ENCODE results near the gene SAP30L.

The SAP30L gene

DNA sequence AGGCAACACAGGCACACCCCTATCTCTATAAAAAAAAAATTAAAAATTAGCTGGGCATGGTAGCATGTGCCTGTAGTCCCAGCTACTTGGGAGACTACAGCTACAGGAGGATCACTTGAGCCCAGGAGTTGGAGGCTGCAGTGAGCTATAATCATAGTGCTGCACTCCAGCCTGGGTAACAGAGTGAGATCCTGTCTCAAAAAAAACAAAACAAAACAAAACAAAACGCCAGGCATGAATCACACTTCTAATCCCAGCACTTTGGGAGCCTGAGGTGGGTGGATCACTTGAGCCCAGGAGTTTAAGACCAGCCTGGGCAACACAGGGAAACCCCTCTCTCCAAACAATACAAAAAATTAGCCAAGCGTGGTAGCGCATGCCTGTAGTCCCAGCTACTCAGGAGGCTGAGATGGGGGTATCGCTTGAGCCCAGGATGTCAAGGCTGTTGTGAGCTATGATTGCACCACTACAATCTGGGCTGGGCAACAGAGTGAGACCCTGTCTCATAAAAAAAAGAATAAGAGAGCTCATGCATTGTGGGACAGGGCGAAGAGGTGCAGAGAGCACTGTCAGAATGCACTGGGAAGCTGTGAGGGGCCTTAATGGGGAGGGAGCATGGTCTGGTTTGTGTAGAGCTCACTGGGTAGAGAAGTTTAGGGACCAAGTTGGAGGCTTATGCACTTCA is 8.4 kb upstream of the SAP30L start:
- Mint-ChIP-seq H3K9me3 (no peaks in the 10 kb centered on the region), H3K27me3 (no peaks in the 10 kb centered on the region), H3K4me1 (peaks cover 3% of the 10 kb centered on the region), H3K4me3 (no peak overlapping the region), H3K27ac (no peak overlapping the region), H3K36me3 (ENCODE audit: low read depth) (peaks cover 66% of the 10 kb centered on the region)
- ATAC-seq: no peak
- no peak for DNase-seq

DNA sequence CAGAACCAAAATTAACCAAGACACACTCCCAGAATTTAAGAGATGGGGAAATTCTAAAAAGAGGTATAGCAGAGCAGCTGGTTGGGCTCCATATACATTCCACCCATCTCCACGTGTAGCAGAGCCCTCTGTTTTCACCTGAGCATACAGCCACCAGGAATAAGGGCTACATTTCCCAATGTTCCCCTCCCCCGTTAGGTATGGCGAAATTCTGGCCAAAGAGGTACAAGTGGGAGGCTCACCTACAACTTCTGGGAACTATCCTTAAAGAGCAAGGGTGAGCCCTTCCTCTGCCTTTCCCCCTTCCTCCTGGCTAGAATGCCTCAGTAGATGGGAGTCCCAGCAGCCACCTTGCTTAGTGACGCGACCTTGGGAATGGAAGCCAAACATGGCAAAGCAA is 5.3 kb upstream of the SAP30L start:
- ATAC-seq: no peak
- Mint-ChIP-seq H3K4me1 (peaks cover 17% of the 10 kb centered on the region), H3K4me3 (no peak overlapping the region), H3K9me3 (no peaks in the 10 kb centered on the region), H3K36me3 (ENCODE audit: low read depth) (peaks cover 56% of the 10 kb centered on the region), H3K27ac (no peak overlapping the region), H3K27me3 (no peaks in the 10 kb centered on the region)
- DNase-seq: no peak

DNA sequence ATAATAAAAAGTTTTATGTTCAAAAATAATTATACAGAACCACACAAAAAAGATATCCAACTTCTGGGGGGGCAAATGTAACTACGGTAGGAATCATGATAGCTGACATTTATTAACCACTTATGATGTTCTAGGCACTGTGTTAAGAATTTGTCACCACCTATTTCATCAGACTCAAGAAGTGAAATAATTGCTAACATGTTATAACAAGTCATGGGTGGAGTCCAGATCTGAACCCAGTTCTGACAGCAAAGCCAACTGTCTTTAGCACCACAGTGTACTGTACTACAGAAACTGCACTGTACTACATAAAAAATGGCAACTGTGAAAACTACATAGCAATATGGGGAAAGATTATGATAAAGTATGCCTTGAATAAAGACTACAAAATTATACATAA is 3.0 kb upstream of the SAP30L start:
- no peak overlapping the region for H3K4me3 Mint-ChIP-seq
- H3K27me3 Mint-ChIP-seq: no peaks in the 10 kb centered on the region
- H3K4me1 Mint-ChIP-seq: peaks cover 26% of the 10 kb centered on the region
- H3K27ac Mint-ChIP-seq: no peak overlapping the region
- no peak for DNase-seq
- no peak for ATAC-seq
- H3K36me3 Mint-ChIP-seq (ENCODE audit: low read depth): peaks cover 39% of the 10 kb centered on the region
- H3K9me3 Mint-ChIP-seq: no peaks in the 10 kb centered on the region

DNA sequence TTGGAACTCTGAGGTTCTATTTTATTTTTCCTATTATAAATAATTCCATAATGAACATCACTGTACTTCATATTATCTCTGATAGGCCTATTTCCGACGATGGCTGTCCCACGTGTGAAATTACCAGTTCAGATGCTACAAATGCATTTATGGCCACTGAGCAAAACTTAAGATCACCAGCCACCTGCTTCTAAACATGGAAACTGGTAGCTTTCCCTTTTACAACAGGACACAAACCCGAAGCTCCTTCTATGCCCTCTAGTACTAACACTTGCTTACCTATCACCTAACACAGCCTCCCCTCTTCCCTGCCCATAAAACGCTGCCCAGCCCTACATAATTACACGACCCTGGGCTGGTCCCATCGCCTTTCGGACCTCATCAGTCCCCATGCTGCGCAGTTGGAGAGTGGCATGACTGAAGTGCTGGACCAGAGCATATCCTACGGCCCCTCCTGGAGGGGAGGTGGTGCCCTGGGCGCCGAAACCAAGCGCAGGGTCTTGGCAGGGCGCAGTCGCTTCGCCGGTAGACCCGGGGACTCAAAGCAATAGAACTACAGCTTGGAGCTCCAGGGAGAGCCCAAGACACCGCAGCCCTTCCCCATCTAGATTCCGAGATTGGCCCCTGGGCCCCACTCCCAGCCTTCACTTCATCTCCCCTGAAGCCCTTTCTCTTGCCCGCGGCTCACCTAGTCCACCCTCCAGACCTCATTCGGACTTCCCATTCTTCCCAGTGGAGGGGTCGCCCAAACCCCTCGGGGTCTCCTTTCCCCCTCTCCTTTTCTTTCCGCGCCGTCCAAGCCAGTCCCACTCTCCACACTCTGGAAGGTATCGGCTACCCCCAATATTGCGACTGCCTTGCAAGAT is 1.0 kb upstream of the SAP30L start:
- peaks cover 30% of the 10 kb centered on the region for H3K36me3 Mint-ChIP-seq (ENCODE audit: low read depth)
- H3K27me3 Mint-ChIP-seq: no peaks in the 10 kb centered on the region
- DNase-seq: peak; percentile 31
- H3K4me3 Mint-ChIP-seq: peak overlapping the region; percentile 94
- H3K9me3 Mint-ChIP-seq: no peaks in the 10 kb centered on the region
- H3K4me1 Mint-ChIP-seq: peaks cover 41% of the 10 kb centered on the region
- peak overlapping the region; percentile 85 for H3K27ac Mint-ChIP-seq
- peak; percentile 3 for ATAC-seq

DNA sequence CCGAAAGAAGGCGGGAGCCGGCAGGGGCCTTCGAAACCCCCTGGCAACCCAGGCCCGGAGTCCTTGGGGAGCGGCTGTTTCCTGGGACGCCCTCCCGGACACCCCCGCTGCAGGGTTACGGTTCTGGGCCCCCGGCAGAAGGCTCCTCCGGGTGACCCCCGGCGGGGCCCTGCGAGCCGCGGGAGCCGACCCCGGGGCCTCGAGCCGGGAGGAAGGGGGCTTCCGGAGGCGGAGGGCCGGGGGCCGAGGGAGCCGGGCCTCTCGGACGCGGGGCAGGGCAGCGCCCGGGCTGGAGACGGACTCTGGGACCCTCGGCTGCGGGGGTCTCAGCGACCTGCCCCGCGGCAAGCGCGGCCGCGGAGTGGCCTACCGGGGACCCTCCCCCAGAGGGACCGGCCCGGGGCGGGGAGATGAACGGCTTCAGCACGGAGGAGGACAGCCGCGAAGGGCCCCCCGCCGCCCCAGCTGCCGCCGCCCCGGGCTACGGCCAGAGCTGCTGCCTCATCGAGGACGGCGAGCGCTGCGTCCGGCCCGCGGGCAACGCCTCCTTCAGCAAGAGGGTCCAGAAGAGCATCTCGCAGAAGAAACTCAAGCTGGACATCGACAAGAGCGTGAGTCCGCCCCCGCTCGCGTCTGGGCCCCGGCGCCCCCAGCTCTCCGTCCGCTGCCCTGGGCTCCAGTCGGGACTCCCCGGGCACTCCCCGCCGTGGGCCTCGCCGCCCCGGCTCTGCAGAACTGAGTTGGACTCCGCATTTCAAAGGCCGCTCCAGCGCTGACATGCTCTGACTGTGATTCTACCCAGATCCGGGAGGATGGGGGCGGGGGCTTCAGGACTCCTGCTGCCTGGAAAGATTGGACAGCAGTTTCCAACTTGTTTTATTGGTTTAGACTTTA is 645 bp downstream of the SAP30L start:
- H3K36me3 Mint-ChIP-seq (ENCODE audit: low read depth): peaks cover 21% of the 10 kb centered on the region
- H3K27ac Mint-ChIP-seq: peak overlapping the region; percentile 59
- H3K4me3 Mint-ChIP-seq: peak overlapping the region; percentile 88
- no peaks in the 10 kb centered on the region for H3K27me3 Mint-ChIP-seq
- no peak for ATAC-seq
- no peaks in the 10 kb centered on the region for H3K9me3 Mint-ChIP-seq
- peaks cover 47% of the 10 kb centered on the region for H3K4me1 Mint-ChIP-seq
- peak; percentile 45 for DNase-seq

DNA sequence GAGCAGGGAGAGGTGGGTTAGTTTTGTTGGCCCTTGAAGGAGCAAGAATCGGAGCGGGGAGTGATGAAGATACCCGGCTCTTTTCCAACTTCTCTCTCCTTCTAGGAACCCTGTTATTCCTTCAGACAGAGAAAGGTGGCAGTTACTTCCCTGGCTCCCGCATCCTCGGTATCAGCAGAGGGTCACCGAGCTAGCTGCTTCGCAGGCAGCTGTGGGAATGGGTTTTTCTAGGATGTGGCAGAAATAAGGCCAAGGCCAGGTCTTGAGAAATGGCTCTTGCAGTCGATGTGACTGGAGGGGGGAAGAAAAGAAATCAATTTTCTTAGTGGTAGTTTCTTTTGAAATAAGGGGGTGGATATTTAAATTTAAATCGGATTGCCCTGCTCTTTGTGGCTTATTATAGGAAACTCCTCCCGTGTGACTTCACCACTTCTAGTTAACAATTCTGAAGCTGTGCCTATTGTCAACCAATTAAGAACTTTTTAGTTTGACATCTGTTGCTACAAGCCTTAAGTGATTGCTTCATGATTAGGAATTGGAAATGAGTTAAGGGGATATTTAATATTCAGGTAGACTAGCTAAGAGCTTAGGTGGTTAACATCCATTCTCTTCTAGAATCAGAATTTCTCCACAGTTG is 1.4 kb downstream of the SAP30L start:
- Mint-ChIP-seq H3K27me3 (no peaks in the 10 kb centered on the region), H3K27ac (peak overlapping the region; percentile 59), H3K9me3 (no peaks in the 10 kb centered on the region), H3K4me3 (peak overlapping the region; percentile 88), H3K4me1 (peaks cover 46% of the 10 kb centered on the region), H3K36me3 (ENCODE audit: low read depth) (peaks cover 19% of the 10 kb centered on the region)
- ATAC-seq: no peak
- no peak for DNase-seq

DNA sequence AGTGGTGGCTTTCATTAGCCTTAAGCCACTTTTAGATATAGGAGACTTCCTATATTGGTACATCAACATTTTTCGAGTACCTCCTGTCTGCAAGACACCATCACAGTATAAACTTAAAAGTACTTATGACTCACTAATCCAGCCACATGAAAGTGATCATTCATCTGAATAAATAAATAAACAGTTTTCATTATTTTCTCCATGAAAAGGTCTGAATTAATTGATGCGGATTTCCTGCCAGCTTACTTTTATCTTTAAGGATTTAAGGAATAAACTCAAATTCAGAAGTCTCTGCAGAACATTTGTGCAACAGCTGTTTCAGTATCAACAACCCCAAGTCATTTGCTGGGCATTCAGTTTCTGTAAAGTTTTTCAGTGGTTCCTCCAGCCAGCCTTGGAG is 4.0 kb downstream of the SAP30L start:
- no peaks in the 10 kb centered on the region for H3K9me3 Mint-ChIP-seq
- ATAC-seq (no peak), DNase-seq (no peak)
- no peak overlapping the region for H3K4me3 Mint-ChIP-seq
- no peaks in the 10 kb centered on the region for H3K27me3 Mint-ChIP-seq
- no peak overlapping the region for H3K27ac Mint-ChIP-seq
- H3K4me1 Mint-ChIP-seq: peaks cover 33% of the 10 kb centered on the region
- H3K36me3 Mint-ChIP-seq (ENCODE audit: low read depth): peaks cover 28% of the 10 kb centered on the region

DNA sequence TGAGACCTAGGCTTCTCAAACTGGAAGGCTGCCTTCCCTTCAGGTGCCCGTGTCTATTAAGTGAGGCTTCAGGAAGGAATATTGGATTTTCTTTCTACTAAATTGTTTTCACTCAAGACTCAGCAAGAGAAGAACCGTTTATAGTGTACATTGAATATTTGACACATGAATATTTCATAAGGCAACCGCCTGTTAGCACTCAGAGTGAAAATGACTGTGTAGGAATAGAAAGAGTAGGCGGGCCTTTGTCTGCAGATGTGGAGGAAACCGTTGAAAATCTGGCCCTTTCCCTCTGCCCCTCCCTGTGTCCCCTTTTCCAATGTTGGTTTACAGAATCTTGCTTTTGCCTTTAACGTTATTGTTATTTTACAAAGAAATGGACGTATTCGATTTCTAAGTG is 6.2 kb downstream of the SAP30L start:
- H3K27ac Mint-ChIP-seq: no peak overlapping the region

DNA sequence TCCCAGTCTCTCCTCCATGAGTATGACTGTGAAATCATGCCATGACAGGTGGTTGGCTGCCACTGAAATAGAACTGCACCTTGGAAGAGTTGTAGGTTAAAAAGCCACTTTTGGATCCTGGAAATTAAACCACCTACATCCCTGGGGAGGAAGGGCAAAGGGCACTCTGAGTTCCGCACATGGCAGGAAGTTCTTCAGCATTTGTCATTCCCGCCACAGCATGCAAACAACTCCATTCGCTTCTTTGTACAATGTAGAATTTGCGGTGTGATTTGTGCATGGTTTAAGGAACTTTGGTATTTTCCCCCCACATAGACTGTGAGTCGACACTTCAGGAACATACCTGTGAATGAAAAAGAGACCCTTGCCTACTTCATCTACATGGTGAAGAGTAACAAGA is 9.8 kb downstream of the SAP30L start:
- no peak overlapping the region for H3K27ac Mint-ChIP-seq
- H3K9me3 Mint-ChIP-seq: no peaks in the 10 kb centered on the region
- H3K36me3 Mint-ChIP-seq (ENCODE audit: low read depth): peaks cover 41% of the 10 kb centered on the region
- H3K4me3 Mint-ChIP-seq: no peak overlapping the region
- DNase-seq (no peak), ATAC-seq (no peak)
- peaks cover 3% of the 10 kb centered on the region for H3K4me1 Mint-ChIP-seq
- H3K27me3 Mint-ChIP-seq: no peaks in the 10 kb centered on the region

More for the DNA sequence above, 6.2 kb downstream of the SAP30L start:
- ATAC-seq (no peak), DNase-seq (no peak)
- H3K9me3 Mint-ChIP-seq: no peaks in the 10 kb centered on the region
- H3K27me3 Mint-ChIP-seq: no peaks in the 10 kb centered on the region
- H3K4me3 Mint-ChIP-seq: no peak overlapping the region
- peaks cover 28% of the 10 kb centered on the region for H3K4me1 Mint-ChIP-seq
- H3K36me3 Mint-ChIP-seq (ENCODE audit: low read depth): peaks cover 35% of the 10 kb centered on the region

DNA sequence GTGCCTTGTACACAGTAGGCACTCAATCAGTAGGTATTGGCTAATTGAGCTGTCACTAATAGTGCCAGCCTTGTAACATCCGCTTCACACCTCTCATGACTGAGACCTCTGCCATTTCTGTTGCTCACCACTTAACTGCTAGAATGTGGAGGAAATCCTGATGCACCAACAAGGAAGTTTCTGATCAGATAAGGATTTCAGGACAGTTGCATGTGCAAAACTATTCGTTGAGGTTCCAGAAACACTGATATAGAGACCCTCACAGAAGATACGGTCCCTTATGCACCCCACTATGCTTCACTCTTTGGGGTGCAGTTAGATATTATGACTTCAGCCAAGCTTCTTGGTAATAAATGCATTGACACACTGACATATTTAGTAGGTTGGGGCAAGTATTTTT is 10.7 kb downstream of the SAP30L start:
- Mint-ChIP-seq H3K36me3 (ENCODE audit: low read depth) (peaks cover 35% of the 10 kb centered on the region), H3K4me1 (no peaks in the 10 kb centered on the region), H3K4me3 (no peak overlapping the region), H3K9me3 (no peaks in the 10 kb centered on the region), H3K27ac (no peak overlapping the region), H3K27me3 (no peaks in the 10 kb centered on the region)
- ATAC-seq (no peak), DNase-seq (no peak)

DNA sequence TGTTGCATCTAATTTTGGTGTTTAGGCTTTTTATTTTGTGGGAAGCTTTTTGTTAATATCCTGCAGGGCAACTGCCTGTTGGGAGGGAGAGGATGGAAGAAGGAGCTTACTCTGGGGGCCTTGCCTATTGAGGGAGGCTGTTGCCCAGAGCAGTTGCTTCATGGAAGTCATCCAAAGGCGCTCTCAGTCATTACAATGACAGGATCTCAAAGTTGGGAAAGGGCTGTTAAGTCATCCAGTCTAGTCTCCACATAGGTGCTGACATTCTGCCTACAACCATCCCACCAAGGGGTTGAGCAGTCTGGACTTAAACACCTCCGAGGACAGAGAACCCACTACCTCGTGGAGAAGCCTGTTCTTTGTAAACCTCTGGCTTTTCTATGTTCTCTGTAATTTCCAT is 13.2 kb downstream of the SAP30L start:
- Mint-ChIP-seq H3K9me3 (no peaks in the 10 kb centered on the region), H3K36me3 (ENCODE audit: low read depth) (peaks cover 22% of the 10 kb centered on the region), H3K27ac (no peak overlapping the region), H3K4me3 (no peak overlapping the region), H3K4me1 (no peaks in the 10 kb centered on the region), H3K27me3 (no peaks in the 10 kb centered on the region)
- no peak for DNase-seq
- ATAC-seq: no peak

DNA sequence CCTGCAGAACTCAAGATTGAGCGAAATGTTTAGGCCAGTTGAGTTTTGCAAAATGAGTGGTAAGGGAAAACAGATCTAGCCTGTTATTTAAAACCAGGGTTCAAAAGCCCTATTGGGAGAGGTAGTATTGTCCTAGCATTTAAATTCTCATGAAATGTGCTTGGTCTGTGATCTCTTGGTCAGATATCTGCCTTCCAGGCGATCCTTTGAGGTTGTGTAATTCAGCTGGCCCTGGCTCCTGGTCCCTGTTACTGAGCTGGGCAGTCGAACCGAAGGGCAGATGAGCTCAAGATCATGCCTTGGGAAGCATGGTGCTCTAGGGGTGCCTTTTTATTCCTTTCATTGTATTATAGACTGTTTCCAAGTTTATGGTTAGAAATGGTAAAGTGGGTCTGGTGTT is 14.4 kb downstream of the SAP30L start:
- ATAC-seq (no peak), DNase-seq (no peak)
- Mint-ChIP-seq H3K27me3 (no peaks in the 10 kb centered on the region), H3K9me3 (no peaks in the 10 kb centered on the region), H3K4me1 (no peaks in the 10 kb centered on the region), H3K4me3 (no peak overlapping the region), H3K36me3 (ENCODE audit: low read depth) (peaks cover 16% of the 10 kb centered on the region), H3K27ac (no peak overlapping the region)

DNA sequence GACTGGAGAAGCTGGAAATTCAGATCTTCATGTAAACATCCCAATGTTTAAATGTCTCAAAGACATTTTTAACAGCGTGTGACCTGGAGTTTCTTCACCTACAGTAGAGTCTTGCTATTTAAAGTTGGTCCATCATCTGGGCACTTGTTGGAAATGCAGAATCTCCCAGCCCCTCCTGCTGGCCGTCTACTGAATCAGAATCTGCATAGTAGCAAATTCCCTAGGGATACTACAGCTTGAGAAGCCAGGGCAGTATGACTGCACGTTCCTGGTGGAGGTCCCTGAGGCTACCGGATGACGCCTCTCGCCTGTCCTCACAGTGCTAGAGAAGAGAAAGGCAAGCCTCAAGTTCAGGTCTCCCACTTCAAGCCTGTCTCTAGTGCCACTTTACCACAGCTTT is 15.7 kb downstream of the SAP30L start:
- no peak for ATAC-seq
- H3K27ac Mint-ChIP-seq: no peak overlapping the region
- H3K36me3 Mint-ChIP-seq (ENCODE audit: low read depth): peaks cover 8% of the 10 kb centered on the region
- H3K4me3 Mint-ChIP-seq: no peak overlapping the region
- no peak for DNase-seq
- no peaks in the 10 kb centered on the region for H3K4me1 Mint-ChIP-seq
- no peaks in the 10 kb centered on the region for H3K27me3 Mint-ChIP-seq
- no peaks in the 10 kb centered on the region for H3K9me3 Mint-ChIP-seq

DNA sequence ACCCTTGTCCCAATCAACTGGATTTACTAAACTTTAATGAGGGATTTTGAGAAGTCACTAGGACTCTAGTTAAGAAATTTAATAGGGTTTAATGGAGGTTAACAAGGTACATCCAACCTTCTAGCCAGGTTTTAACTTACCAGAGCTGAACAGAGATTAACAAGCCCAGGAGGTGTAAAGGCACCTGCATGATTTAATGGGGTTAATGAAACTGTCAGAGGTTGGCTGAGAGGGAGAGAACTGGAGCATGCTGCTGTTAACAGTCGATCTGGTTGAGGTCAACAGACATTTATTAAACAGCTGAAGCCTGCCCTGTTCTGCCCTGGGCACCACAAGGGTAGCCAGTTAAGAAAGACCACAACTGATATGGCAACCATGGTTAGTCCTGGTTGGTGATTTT is 18.6 kb downstream of the SAP30L start:
- Mint-ChIP-seq H3K4me3 (no peak overlapping the region), H3K9me3 (no peaks in the 10 kb centered on the region), H3K27me3 (peaks cover 13% of the 10 kb centered on the region), H3K27ac (no peak overlapping the region), H3K4me1 (no peaks in the 10 kb centered on the region), H3K36me3 (ENCODE audit: low read depth) (no peaks in the 10 kb centered on the region)
- no peak for ATAC-seq
- no peak for DNase-seq
